ENCODE data around the gene PLAAT4.
A peak's percentile ranks its signal among the peaks of the same experiment; 100 is the strongest.

The PLAAT4 gene, protein sequence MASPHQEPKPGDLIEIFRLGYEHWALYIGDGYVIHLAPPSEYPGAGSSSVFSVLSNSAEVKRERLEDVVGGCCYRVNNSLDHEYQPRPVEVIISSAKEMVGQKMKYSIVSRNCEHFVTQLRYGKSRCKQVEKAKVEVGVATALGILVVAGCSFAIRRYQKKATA

GRCh38 chr11:63536669-63537292 is at the start of gene PLAAT4:
TSS of gene PLAAT4 (plus strand) at chr11:63536808. CDS start at chr11:63536869, 61 bp downstream.
- DNase-seq: no peak

DNA sequence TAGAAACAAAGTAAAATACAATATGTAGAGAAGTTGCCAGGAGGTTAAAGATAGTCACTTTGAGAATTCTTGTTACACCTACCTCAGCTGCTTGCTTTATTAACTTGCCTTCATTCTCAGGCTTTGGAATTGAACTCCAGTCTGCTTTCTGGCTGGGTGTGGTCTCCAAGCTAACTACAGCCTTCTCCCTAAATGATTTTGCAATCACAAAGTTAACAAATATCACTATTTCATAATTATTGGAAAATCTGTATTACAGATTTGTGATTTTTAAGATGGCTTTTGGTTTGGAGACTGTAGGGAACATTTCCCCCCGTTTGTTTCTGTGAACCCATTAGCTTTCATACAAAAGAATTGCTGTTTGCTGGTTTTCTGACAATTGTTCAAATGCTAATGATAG is 47.8 kb upstream of the PLAAT4 start:
- DNase-seq: no peak

DNA sequence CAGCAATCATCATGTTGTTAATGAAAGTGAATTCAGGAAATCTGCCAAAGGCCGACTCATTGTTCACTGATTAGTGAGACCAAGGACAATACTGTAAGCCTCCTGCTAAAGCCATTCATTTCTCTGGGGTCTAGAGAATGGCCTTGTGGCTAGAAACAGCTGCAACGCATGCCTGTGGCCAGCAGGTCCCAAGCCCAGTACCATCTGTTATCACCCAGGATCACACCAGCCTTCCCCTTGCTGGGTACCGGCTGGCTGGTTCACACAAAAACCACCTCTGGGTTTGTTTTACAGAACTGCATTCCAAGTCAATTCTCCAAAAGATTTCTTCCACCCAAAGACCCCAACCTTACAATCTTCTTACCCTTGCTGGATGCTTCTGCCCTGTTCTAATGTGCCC is 46.7 kb upstream of the PLAAT4 start:
- DNase-seq: no peak

DNA sequence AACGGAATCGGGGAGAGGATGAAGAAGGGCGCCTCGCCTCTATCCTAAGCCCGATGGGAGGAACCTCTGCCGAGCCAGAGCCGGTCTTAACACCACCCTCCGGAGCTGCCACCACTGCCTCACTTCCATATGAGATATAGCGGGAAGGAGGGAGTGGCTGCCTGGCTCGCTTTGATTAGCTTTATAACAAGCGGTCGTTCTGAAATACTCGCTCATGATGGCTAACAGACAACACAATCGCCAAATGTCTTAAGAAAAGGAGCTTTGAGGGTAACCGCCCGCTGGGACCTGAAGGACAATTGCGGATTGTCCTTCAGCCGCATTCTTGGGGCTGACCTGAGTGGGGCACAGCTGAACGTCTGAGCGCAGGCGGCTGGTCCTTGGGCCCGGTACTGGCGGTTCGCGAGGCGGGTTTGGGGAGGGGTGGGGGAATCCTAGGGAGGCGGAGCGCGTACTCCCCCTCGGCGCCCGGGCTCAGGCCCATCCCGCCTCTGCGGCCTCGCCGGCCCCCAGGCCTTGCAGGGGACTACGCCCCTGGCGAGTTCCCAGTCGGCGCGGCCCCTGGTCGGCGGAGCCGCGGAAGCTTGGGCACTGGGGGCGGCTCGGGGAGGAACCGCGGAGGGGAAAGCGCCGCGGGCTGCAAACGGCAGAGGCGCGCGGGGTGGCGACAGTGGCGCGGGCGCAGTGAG is 45.9 kb upstream of the PLAAT4 start, which contains the start of gene PLAAT5:
Gene PLAAT5, minus strand, starts transcription at position 617 of the 689 bp plus-strand sequence. Its CDS starts 133 bp downstream, at position 484.
- DNase-seq: peak; percentile 18

GRCh38 chr11:63491240-63491587 is 45.4 kb upstream of the PLAAT4 start:
- DNase-seq: no peak

DNA sequence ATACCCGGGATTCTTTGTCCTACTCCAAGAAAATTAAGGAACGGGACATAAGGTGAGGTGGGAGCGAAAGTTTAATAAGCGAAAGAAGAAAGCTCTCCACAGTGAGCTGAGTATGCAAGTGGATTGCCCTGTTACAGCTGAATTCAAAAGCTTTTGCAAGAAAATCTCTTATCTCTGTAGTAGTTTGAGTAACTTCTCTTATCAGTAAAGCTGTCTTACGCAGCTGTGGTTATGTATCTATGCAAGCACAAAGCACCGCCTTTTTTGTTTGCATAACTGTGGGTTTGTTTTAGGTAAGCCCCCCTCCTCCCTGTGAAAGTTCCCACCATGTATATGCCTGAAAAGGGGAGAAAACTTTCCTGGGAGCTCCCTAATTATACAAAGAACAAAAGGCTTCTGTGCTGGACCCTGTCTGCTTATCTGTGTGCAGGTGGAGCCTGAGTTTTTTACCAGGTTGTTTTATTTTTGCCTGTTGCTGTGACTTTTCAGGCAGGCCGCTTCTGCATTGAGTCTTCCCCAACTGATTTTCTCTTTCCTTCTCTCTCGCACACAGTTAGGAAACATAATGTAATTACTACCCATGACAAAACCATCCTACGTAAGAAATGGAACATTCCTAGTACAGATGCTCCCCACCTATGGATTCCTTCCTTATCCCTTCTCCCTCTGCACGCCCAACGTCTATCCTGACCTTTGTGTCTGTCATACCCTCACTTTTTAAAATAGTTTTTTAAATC is 44.8 kb upstream of the PLAAT4 start:
- DNase-seq: no peak

GRCh38 chr11:63492441-63492840 is 44.2 kb upstream of the PLAAT4 start:
- no peak for DNase-seq

GRCh38 chr11:63493127-63493526 is 43.5 kb upstream of the PLAAT4 start:
- no peak for DNase-seq

GRCh38 chr11:63494975-63495374 is 41.6 kb upstream of the PLAAT4 start:
- DNase-seq: no peak

- no peak for DNase-seq
These were observed 36.7 kb upstream of the PLAAT4 start for GRCh38 chr11:63499874-63500273.

DNA sequence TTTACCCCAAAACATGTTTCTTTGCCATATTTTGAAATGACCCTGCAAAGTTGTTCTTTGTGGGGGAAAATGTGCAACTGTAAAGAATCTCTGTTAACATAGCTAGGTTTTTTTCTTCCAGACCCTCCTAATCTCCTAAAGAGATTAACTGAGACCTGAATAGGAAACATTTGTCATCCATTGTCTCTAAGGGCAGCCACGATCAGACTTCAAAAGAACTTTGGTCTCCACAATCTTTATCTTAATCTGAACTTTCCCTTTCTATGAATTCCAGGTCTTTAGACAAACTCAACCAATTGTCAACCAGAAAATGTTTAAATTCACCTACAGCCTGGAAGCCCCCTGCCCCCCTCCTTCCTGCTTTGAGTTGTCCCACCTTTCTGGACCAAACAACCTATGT is 35.4 kb upstream of the PLAAT4 start:
- DNase-seq: no peak

DNA sequence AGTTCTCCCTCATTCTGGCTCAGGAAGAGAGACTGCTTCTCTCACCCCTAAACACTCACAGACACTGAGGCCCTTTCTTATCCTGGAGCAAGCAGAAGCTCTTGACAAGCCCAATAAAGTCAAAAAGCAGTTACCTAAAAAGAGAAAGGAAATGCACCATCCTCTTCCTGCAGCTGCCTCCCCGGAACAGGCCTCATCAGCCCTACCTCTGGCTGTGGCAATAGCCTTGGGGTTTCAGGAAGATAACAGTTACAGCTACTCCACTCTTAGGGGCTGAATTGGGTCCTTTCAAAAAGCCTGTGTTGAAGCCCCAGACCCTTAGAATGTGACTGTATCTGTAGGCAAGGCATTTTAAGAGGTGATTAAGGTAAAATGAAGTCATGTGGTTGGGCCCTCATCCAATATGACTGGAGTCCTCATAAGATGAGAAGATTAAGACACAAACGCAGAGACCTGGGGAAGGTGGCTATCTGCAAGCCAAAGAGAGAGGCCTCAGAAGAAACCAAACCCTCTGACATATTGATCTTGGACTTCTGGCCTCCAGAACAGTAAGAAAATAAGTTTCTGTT is 34.3 kb upstream of the PLAAT4 start:
- DNase-seq: no peak

GRCh38 chr11:63503492-63503891 is 33.1 kb upstream of the PLAAT4 start:
- no peak for DNase-seq

- DNase-seq: no peak
These were observed 32.6 kb upstream of the PLAAT4 start for GRCh38 chr11:63504054-63504453.

DNA sequence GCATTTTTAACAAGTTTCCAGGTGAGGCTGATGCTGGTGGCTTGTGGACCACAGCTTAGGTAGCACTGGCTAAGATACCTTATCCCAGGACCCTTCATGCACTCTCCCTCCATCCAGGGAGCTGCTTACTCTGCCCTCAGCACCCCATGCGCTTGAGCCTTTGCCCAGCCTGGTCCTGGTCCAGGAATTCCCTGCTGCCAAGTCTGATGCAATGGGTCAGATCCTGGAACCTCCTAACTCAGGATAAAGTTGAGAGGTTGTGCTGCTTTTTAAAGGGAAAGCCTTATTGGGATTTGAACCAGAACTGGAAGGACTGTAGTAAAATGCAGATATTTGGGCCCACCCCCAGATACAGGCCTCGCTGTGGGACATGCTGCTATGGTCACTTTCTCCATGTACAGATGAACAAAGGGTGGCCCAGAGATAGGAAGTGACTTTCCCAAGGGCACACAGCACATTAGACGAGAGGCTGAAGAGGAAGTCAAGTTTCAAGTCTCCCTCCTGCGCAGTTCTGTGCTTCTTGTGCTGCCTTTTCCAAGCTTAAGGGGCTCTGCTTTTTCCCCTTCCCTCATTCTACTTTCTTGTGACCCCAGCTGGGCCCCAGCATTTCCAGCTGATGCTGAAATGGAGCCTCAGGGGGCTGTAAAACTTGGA is 31.5 kb upstream of the PLAAT4 start:
- no peak for DNase-seq

DNA sequence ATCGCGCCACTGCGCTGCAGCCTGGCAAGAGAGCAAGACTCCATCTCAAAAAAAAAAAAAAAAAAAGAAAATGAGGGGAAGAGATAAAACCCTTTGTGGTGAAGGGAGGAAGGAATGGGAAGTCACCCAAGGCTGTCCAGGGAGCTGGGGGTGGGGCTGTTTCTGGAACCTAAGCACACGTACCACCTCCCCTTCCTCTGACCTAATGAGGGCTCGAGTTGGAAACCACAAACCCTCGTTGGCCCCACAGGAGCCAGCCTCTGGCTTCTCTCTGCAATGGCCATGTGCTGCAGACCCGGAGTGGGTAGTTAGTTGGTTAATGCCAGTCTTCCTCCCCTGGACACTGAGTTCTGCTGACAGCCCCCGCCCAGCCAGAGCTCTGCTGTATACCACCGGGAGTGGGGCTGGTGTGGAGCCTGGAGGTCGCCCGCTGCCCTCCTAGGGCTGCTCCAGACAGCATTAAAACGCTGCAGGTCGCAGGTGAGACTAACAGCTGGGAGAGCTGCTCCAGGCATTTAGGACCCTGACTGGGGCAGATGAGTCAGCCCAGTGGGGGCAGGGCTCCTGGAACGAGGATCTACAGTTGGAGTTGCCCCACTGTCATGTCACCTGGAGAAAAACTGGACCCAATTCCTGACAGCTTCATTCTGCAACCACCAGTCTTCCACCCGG is 30.6 kb upstream of the PLAAT4 start, which contains the start of gene LGALS12:
Gene LGALS12, plus strand, starts transcription at position 228 of the 672 bp plus-strand sequence. Its CDS starts 375 bp downstream, at position 603.
- no peak for DNase-seq

- no peak for DNase-seq
These were observed 29.7 kb upstream of the PLAAT4 start for GRCh38 chr11:63506876-63507275.

- no peak for DNase-seq
These were observed 29.1 kb upstream of the PLAAT4 start for GRCh38 chr11:63507511-63507910.

DNA sequence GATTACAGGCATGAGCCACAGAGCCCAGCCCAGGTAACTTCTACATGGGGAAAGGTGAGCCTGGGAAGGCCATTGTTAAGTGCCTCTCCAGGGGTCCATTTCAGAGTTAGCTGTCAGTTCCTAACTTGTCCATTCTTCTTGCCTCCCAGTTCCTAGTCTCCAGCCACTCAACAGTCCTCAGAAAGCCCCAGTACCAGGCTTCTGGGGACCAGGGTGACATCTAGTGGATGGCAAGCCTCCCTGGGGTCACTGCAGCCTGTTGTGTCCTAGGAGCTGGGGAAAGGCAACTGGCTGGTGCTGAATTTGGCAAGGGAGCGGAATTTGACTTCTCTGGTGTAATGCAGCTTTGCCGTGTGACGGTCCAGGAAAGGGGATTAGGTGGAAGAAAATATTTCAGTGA is 28.6 kb upstream of the PLAAT4 start:
- DNase-seq: peak; percentile 38

DNA sequence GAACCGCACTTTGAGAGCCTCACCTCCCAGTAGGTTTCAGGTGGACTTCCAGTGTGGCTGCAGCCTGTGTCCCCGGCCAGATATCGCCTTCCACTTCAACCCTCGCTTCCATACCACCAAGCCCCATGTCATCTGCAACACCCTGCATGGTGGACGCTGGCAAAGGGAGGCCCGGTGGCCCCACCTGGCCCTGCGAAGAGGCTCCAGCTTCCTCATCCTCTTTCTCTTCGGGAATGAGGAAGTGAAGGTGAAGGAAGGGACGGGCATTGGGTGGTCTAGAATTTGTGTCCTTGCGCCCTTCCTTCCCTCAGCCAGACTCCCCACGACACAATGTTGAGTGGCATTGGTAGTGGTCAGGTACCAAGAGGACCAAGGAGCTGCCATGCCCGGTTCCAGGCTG is 27.9 kb upstream of the PLAAT4 start:
- no peak for DNase-seq

GRCh38 chr11:63510360-63511047 is 26.1 kb upstream of the PLAAT4 start:
- no peak for DNase-seq
